GM12864 (cell line): ENCODE results near the gene THSD4.

Experiments
- DNase-seq: peaks from one replicate; pipeline ENCODE4 v3.0.0-alpha.2; 2011; ENCODE audit warnings: low read depth
- H3K4me3 ChIP-seq: 2 replicates; pipeline ENCODE4 v1.5.1; 2011; ENCODE audit warnings: mild to moderate bottlenecking, low read depth, low read length, control low read depth
- CTCF ChIP-seq: IDR thresholded peaks from 2 replicates; pipeline ENCODE4 v1.5.1; 2011; ENCODE audit warnings: low read depth, mild to moderate bottlenecking, moderate library complexity, low read length, control low read depth, inconsistent platforms; ENCODE audit errors: missing control alignments

THSD4 gene

GRCh38 chr15:71274448-71274798 lies 159.2 kb downstream of the THSD4 start:
- no peak for TF ChIP-seq CTCF
- DNase-seq, result no peak

GRCh38 chr15:71275098-71275497 lies 159.8 kb downstream of the THSD4 start:
- no peak overlapping the region for H3K4me3 ChIP-seq
- no peak for DNase-seq
- no peak for TF ChIP-seq CTCF

More at GRCh38 chr15:71274448-71274798, 159.2 kb downstream of the THSD4 start:
- no peak overlapping the region for H3K4me3 ChIP-seq

GRCh38 chr15:71275566-71276335 lies 160.5 kb downstream of the THSD4 start:
- no peak for DNase-seq
- no peak overlapping the region for H3K4me3 ChIP-seq
- no peak for TF ChIP-seq CTCF

- TF ChIP-seq CTCF, result no peak
- DNase-seq, result no peak
- no peak overlapping the region for H3K4me3 ChIP-seq
Measured at GRCh38 chr15:71276336-71276665, 161.0 kb downstream of the THSD4 start.

- no peak for TF ChIP-seq CTCF
- no peak for DNase-seq
- no peak overlapping the region for H3K4me3 ChIP-seq
Measured at GRCh38 chr15:71278989-71279756, 163.9 kb downstream of the THSD4 start.

- H3K4me3 ChIP-seq, result no peak overlapping the region
- DNase-seq, result no peak
- TF ChIP-seq CTCF, result no peak
Measured at GRCh38 chr15:71279757-71280141, 164.5 kb downstream of the THSD4 start.

GRCh38 chr15:71280206-71280605 lies 164.9 kb downstream of the THSD4 start:
- DNase-seq, result no peak
- no peak for TF ChIP-seq CTCF
- H3K4me3 ChIP-seq, result no peak overlapping the region
